ENCODE results near the gene CDK14.

Gene CDK14

DNA sequence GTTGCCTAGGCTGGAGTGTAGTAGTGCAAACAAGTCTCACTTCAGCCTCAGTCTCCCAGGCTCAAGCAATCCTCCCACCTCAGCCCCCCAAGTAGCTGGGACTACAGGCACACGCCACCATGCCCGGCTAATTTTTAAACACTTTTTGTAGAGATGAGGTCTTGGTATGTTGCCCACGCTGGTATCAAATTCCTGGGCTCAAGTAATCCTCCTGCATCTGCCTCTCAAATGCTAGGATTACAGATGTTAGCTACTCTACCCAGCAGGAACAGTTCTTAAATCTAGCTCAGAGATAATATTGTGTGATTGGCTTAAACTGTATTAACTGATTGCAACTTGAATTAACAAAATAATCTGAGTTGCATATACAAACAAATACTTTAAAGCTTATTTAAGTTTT is 82.9 kb downstream of the CDK14 start:
- DNase-seq (ENCODE audit: low read depth, low spot score) = no peak

GRCh38 chr7:90680484-90680883 is 84.4 kb downstream of the CDK14 start:
- DNase-seq (ENCODE audit: low read depth, low spot score) = no peak

GRCh38 chr7:90681336-90682022 is 85.4 kb downstream of the CDK14 start:
- no peak for DNase-seq (ENCODE audit: low read depth, low spot score)

DNA sequence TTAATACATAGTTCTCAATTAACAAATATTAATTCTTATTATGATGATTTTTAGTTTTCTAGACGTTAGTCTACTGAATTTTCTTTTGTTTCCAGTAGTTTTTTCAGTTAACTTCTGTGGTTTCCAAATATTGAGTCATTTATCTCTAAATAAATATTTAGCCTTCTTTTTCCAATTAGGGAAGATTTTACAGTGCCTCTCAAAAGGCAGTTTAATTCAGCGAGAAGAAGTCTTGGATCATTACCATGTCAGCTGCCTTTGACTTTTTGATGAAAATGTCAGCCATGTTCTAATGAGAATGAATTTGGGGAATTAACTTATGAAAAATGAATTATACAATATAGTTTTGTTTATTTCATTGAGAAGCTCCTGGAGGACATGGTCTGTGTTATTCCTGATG is 90.0 kb downstream of the CDK14 start:
- no peak for DNase-seq (ENCODE audit: low read depth, low spot score)

GRCh38 chr7:90688810-90689209 is 92.7 kb downstream of the CDK14 start:
- no peak for DNase-seq (ENCODE audit: low read depth, low spot score)

- no peak for DNase-seq (ENCODE audit: low read depth, low spot score)
Observed at GRCh38 chr7:90689260-90689659, 93.1 kb downstream of the CDK14 start.

DNA sequence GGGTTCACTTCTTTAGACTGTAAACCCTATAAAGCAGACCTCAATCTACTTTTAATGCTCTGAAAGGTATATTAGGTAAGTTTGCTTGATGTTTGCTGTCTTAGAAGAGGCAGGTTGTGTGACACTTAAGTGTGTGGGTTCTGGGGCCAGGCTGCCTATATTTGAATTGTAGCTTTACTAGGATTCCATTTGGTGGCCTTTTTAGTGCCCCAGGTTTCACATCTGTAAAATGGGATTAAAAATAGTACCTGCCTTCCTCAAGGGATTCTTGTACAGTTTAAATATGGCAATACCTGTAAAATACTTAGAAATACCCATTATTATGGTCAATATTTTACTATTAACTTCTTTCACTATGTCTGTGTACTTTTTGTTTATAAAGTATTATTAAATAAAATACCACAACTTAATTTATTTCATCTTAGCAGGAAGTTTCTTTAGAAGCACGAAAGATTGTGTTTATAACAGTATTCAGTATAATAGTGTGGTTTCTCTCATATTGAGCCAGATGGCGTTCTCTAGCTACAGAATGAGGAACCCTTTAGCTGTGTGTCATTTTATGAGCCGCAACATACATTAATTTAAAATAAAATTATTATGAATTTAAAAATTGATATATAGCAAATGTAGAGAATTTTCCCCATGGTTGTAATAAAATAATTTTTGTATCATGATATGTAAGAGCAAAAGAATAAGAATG is 94.2 kb downstream of the CDK14 start:
- DNase-seq (ENCODE audit: low read depth, low spot score) = no peak

GRCh38 chr7:90692396-90692795 is 96.3 kb downstream of the CDK14 start:
- DNase-seq (ENCODE audit: low read depth, low spot score) = no peak

DNA sequence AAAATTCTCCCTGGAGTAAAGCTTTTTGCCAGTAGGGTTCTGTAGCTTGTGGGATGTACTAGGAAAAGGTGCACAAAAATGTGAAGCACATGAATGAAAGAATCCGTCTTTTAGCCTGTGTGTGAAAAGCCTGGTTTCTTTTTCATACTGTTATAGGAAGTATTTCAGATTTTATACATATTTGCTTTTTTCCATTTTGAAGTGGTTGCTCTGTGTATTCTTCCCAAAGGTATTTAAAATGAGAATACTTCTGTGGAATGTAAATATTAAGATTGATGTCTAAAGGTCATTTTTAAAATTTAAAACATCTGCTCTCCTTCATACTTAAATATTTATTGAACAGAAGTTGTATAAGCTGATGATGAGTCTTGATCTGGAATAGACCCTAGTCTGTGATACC is 96.8 kb downstream of the CDK14 start:
- DNase-seq (ENCODE audit: low read depth, low spot score) = no peak

GRCh38 chr7:90693939-90694338 is 97.8 kb downstream of the CDK14 start:
- DNase-seq (ENCODE audit: low read depth, low spot score) = no peak

DNA sequence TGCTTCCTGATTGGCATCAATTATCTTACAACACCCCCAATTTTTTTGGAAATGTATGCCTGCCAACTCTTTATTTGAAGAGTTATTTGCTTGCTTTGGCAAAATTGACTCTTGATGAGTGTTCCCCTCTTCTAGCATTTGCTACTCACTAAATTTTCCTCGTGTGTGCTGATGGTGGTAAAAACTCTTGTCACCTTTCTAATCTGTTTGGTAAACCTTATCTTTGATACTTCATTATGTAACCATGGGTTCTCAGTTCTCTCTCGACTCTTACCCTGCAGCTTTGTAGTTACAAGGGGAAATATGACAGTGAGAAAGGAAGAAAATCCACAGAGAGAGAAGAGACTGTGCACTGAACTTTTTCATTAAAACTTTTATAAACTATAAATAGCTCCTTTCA is 102.5 kb downstream of the CDK14 start:
- no peak for DNase-seq (ENCODE audit: low read depth, low spot score)

DNA sequence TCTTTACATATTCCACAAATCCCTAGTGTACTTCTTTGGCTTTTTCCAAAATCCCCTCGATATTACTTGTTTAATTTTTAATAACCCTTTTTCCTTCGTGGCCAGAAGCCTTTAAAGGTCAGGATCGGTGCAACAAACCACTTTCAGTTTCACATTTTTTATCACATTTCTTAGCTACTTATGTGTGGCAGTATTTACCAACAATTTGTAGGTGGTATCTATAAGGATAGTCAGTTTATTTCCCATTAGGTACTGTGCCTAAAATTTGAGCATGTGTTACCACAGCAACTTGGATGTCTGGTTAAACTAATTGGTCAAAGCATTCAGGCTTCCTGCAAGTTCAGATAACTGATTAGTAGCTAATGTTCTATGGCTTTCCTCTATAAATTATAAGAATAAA is 104.9 kb downstream of the CDK14 start:
- no peak for DNase-seq (ENCODE audit: low read depth, low spot score)

GRCh38 chr7:90701771-90702170 is 105.7 kb downstream of the CDK14 start:
- no peak for DNase-seq (ENCODE audit: low read depth, low spot score)

- DNase-seq (ENCODE audit: low read depth, low spot score) = no peak
Observed at GRCh38 chr7:90705391-90706071, 109.4 kb downstream of the CDK14 start.

DNA sequence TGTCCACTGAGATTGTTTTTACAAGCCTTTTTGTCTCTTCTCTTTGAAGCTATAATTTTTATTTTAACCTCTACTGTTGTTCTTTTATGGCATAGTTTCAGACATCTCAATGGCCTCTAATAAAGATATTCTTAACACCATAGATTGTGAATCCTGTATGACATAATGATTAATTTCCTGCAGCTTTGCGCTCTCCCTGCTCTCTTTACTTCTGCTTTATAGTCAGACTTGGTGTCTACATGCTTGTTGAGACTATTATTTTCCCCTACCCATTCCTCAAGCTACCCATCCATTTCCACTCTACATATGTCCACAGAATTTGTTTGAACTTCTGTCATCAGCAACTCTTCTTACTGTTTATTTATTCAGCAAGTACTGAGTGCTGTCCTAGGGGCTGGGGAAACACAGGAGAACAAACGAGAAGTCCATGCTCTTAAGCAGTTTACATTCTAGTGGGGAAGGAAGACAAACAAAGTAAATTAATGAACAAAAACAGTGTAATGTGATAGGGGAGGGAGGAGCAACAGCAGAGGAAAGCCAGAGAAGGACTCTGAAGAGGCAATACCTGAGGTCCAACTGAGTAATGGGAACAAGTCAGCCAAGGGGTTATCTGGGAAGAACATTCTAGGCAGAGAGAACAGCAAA is 110.1 kb downstream of the CDK14 start:
- no peak for DNase-seq (ENCODE audit: low read depth, low spot score)

DNA sequence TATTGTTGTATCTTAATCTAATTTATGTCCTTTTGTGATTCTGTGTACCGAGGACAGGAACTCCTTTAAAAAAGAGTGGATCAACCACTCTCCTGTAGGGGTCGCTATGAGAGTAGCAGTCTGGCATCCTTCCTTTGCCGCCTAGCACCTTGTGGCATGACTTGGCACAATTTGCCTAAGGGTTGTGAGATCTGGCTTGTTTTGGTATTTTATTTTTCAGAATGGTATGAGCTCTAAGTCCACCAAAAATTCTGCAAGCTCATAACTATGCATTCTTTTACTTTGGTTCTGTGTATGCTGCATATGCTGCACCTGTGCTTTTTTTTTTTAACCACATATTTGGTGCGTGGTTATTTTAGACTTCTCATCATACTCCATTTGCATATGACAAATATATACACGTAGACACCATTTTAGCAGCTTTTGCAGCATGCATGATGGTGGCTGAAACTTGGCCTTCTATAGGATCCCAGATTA is 112.8 kb downstream of the CDK14 start:
- DNase-seq (ENCODE audit: low read depth, low spot score) = no peak

DNA sequence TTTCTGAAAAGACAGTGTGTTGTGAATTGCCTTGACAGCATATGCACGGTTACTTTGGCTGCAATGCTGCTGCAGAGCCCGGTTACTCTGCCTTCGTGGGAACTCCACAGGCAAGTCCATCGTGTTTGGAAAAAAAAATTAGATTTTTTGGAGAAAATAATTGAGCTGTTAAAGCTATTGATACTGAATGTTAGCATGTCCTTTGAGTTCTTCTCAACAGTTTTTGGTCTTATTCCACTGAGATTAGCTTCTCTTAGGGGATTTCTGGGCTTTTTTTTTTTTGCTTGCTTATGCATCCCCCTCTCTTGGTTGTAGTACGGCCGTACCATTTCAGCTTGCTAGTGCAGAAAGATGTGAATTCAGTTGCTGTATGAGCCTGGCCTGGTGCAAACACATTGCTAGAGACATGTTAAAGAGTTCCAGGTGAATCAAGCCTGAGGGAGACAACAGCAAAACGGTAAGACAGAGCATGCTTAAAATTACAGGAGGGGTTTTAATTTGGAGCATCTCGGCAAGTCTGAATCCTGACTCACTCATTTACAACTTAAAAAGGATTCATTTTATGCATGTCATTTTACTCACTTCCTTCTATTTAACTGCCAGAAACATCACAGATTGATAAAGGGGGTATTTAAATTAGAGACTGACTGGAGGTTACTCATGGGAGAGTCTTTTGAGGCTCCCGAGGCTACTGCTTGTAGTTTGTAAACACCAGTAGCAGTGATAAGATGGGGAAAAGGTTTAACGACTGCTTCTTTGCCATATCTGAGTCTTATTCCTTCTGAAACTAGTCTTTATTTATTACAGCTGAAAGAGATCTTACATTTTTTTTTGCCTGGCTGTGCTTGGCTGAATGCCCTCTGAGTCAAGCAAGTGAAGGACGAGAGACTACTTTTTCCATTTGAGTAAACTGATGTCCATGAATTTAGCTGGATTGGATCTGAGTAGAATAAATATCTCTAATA is 113.7 kb downstream of the CDK14 start:
- no peak for DNase-seq (ENCODE audit: low read depth, low spot score)

- no peak for DNase-seq (ENCODE audit: low read depth, low spot score)
Observed at GRCh38 chr7:90710466-90710850, 114.3 kb downstream of the CDK14 start.

- DNase-seq (ENCODE audit: low read depth, low spot score) = no peak
Observed at GRCh38 chr7:90713628-90714027, 117.5 kb downstream of the CDK14 start.

DNA sequence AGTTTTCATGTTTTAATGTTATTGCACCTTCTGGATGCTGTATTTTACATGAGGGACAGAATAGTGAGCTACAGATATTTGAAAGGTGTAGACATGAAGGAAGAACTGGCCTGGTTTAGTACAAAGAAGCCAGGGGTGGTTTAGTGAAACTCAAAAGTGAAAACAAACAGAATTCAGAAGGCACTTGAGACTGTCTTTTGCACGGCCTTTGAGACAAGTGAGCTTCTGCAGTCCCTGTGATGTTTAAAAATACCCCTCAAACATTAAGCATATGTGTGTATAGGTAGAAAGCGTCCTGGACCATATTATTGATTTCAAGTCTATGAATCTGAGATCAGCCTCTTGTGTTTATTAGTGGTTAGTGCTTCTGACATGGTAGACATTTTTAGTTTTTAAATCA is 118.9 kb downstream of the CDK14 start:
- no peak for DNase-seq (ENCODE audit: low read depth, low spot score)
